Stimulated activated CD4-positive, alpha-beta T cell treated with anti-CD3 and anti-CD28 coated beads, Interleukin-12 subunit alpha, Interleukin-12 subunit beta, amount 100 ng/mL, for 48 hours (primary cell): ENCODE results near the gene ABCF3.
"Not testable (repeated sequence)": the region's sequence is repeated elsewhere in the genome, so short reads cannot be mapped to it uniquely, and the experiment has no call there.

ENCODE experiments used
- DNase-seq, 3 donors: peaks; one replicate each; pipeline ENCODE4 v3.0.0-alpha.2; 2020; ENCODE audit warnings: low read depth in 2 of 3, low spot score in 1 of 3

ABCF3 gene, protein sequence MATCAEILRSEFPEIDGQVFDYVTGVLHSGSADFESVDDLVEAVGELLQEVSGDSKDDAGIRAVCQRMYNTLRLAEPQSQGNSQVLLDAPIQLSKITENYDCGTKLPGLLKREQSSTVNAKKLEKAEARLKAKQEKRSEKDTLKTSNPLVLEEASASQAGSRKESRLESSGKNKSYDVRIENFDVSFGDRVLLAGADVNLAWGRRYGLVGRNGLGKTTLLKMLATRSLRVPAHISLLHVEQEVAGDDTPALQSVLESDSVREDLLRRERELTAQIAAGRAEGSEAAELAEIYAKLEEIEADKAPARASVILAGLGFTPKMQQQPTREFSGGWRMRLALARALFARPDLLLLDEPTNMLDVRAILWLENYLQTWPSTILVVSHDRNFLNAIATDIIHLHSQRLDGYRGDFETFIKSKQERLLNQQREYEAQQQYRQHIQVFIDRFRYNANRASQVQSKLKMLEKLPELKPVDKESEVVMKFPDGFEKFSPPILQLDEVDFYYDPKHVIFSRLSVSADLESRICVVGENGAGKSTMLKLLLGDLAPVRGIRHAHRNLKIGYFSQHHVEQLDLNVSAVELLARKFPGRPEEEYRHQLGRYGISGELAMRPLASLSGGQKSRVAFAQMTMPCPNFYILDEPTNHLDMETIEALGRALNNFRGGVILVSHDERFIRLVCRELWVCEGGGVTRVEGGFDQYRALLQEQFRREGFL

GRCh38 chr3:184186184-184186901 is at the start of gene ABCF3:
Gene ABCF3, plus strand, starts transcription at chr3:184186199. Its CDS starts 9 bp downstream, at chr3:184186208.
- DNase-seq, result no peak

DNA sequence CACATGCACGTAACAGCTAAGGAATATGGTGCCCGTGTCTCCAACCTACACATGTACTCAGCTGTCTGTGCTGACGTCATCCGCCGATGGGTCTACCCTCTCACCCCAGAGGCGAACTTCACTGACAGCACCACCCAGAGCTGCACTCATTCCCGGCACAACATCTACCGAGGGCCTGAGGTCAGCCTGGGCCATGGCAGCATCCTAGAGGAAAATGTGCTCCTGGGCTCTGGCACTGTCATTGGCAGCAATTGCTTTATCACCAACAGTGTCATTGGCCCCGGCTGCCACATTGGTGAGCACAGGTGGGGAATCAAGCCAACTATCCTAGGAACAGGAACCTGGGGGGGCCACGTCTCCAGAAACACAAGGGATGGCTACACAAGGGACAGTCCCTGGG is 45.6 kb upstream of the ABCF3 start:
- DNase-seq, result no peak

DNA sequence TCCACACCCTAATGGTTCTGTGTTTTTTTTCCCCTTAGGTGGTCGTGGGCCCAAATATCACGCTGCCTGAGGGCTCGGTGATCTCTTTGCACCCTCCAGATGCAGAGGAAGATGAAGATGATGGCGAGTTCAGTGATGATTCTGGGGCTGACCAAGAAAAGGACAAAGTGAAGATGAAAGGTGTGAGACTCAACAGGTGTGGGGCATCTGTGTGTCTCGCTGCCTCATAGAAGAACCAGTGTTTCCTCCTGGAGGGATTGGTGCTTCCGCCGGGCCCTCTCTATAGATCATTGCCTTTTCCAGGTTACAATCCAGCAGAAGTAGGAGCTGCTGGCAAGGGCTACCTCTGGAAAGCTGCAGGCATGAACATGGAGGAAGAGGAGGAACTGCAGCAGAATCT is 43.8 kb upstream of the ABCF3 start:
- DNase-seq, result no peak

- no peak for DNase-seq
Measured at GRCh38 chr3:184143327-184143726, 42.7 kb upstream of the ABCF3 start.

DNA sequence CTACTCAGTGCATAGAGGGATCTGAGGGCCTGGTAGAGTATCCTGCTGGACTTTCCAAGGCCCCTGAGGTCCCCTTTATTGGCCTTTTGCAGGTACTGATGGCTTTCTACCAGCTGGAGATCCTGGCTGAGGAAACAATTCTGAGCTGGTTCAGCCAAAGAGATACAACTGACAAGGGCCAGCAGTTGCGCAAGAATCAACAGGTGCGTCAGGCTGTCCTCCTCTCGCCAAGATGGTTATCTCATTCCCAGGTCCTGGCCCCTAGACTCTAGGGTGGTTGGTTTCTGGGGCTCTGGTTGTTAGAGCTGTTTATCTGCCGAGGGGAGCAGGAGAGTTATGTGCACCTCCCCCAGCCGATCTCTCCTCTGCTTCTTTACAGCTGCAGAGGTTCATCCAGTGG is 41.5 kb upstream of the ABCF3 start:
- no peak for DNase-seq

DNA sequence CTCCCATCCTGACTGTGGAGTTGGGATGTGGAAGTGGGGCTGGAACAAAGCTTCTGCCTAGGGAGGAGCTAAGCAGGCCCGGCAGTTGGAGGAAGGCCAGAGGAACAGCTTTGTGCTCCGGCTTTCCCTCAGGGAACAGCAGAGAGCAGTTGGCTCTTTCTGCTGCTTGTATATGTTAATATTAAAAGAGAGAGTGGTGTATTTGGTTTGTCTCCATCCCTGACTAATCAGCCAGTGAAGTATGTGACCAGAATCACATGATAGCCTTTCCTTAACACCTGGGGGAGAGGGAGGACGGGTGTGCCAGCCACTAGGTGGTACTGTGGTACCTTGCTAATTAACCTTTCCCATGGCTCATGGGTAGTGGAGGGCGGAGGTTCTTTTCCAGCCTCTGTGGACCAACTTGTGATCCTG is 40.9 kb upstream of the ABCF3 start:
- DNase-seq, result no peak

DNA sequence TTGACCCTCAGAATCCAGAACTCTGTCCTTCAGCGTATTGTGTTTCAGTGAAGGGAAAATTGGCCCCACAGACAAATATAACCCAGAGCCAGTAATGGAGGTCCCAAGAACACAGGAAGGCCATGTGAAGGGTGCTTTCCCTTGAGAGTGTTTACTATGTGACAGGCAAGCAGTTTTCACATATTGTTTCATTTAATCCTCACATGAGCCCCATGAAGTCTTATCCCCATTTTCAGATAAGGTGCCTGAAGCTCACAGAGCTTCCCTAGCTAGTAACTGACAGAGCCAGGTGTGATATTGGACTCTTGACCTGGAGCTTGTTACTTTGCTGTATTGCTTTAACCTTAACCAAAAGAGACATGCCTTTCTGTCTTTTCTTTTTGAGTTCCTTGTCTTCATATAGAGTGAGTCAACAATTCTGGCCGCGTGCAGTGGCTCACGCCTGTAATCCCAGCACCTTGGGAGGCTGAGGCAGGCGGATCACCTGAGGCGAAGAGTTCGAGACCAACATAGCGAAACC is 40.2 kb upstream of the ABCF3 start:
- no peak for DNase-seq

DNA sequence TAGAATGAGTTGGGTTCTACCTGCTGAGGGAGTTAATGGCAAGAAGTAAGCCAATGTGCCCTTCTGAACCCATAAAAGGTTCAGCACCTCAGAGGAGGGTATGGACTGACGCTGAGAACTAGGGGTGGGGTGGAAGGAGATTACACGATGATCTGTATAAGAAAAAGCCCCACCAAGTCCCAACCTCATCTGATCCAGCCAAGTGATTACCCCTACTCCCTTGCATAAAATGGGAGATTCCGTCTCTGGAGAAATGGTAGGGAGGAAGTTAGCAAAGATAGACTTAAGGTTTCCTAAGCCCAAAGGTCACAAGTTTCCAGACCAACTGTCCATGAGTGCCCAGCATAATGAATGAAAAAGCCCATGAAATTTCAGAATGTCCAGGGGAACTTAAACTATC is 37.9 kb upstream of the ABCF3 start:
- DNase-seq, result no peak

DNA sequence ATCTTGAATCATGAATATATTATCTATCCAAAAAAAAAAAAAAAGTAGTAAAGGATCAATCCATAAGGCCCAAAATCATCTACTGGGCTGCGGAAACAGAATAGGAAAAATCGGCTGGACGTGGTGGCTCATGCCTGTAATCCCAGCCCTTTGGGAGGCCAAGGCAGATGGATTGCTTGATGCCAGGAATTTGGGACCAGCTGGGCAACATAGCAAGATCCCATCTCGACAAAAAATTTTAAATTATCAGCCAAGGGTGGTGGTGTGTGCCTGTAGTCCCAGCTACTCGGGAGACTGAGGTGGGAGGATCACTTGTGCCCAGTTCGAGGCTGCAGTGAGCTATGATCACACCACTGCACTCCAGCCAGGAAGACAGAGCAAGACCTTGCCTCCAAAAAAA is 36.9 kb upstream of the ABCF3 start:
- no peak for DNase-seq

DNA sequence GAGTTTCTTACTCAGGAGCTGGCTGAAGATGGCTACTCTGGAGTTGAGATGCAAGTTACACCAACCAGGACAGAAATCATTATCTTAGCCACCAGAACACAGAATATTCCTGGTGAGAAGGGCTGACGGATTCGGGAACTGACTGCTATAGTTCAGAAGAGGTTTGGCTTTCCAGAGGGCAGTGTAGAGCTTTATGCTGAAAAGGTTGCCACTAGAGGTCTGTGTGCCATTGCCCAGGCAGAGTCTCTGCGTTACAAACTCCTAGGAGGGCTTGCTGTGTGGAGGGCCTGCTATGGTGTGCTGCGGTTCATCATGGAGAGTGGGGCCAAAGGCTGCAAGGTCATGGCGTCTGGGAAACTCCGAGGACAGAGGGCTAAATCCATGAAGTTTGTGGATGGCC is 36.2 kb upstream of the ABCF3 start:
- not testable (repeated sequence) for DNase-seq

DNA sequence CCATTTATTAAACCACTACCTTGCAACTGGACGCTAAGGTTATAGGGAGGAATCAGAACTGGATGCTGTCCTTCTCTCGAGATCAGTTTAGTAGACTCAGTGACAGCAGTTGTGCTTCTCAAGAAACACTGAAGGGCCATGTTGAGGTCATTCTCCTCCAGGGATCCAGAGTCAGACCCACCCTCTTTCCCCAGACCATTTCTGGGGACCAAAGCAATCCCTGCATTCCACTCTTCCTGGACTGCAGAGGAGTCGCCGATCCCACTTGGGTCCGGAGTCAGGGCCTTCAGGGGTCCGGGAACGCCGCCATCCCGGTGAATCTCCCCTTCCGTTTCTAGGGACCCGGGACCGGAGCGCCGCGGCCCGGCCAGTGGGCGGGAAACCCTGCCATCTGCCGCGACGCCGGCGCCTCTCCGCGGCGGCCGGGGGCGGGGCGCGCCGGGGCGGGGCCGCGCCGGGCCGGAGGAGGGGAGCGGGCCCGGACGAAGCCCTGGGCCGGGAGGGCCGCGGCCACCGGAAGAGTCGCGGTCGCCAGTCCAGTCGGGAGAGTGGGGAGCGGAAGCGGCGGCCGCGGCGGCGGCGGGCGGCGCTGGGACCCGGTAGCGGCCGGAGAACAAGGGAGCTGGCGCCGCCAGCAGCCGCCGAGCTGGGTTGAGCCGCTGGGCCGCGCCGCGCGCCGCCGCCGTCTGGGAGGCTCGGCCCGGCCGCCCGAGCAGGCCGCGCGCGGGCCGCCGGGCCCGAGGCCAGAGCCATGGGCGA is 30.9 kb upstream of the ABCF3 start, which contains the start of gene DVL3:
Gene DVL3, plus strand, starts transcription at position 493 of the 759 bp plus-strand sequence. Its CDS starts 259 bp downstream, at position 752.
- peak in 1 of 3 donors; percentile 30 for DNase-seq

- DNase-seq, result peak; percentile 25 to 52 (median 45)
Measured at GRCh38 chr3:184155644-184156521, 30.1 kb upstream of the ABCF3 start.

GRCh38 chr3:184156522-184156955 is 29.5 kb upstream of the ABCF3 start:
- no peak for DNase-seq

GRCh38 chr3:184157206-184157605 is 28.8 kb upstream of the ABCF3 start:
- no peak for DNase-seq

DNA sequence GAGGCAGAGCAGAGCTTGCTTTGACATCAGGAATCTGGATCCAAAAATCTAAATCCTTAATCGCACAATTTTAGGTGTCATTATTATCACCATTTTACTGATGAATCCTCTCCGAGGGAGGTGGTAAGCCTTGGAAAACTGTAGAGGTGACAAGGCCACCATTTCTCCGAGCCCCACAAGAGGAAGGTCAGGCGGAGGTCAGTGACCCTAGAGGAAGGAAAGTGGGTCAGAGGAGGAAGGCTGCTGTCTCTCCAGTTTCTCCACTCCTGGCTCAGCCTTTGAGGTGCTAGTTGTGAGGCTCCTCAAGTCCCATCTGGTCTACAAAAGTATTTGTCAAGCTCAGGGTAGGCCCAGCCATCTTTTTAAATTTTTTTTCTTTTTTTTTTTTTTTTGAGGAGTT is 27.6 kb upstream of the ABCF3 start:
- DNase-seq, result no peak

DNA sequence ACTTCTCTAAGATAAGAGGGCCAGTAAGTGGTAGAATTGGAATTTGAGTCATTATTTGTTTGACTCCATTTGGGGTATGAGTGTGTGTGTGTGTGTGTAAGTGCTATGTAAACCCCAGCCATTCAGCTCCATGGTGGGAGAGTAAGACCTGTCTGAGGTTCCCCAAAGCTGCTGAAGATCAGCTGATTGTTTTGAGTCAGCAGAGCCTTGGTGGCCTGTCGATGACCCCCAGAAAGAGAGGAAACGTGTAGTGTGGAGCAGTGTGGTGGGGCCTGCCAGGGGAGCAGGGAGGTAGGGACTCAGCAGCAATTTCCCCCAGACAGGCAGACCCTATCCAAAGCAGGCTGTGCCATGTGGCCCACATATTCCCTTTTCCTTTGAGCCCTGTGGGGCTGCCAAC is 25.5 kb upstream of the ABCF3 start:
- no peak for DNase-seq

GRCh38 chr3:184162571-184163070 is 23.4 kb upstream of the ABCF3 start:
- not testable (repeated sequence) for DNase-seq

DNA sequence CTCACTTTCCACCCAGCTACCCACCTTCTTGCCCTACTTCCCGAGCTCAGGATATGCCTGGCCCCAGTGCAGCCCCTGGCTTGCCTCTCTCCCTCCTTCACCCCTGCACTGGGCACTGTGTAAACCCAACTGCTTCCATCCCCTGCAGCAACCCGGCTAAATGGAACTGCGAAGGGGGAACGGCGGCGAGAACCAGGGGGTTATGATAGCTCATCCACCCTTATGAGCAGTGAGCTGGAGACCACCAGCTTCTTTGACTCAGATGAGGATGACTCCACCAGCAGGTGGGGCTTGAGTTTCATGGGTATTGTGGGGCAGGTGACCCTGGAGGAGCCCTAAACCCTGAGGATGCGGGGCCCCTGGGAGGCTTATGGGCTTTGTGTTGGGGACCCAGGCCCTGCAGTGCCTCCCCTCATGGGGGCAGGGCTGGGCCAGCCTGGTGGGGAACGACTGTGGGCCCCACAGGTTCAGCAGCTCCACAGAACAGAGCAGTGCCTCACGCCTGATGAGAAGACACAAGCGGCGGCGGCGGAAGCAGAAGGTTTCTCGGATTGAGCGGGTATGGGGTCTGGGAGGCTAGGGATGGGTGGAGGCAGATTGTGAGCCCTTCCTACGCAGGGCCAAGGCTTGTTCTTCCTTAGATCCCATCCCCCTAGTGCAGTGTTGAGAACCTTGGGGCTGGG is 21.2 kb upstream of the ABCF3 start:
- no peak for DNase-seq

DNA sequence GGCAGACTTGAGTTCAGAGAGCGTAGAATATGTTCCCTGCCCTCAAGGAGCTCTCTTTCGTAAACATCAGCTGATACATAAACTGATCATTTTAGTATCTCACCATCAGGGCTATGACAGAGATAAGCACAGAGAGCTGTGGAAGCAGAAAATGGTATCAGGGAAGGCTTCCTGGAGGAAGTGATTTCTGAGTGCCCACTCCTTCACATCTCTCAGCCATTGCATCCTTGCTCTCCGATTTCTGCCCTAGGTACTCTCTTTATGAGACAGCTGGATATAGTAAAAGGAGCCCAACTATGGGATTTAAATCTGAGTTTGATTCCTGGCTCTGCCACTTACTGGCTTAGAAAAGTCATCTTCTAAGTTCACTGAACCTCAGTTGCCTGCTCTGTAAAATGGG is 20.5 kb upstream of the ABCF3 start:
- no peak for DNase-seq
